Mucosa of gallbladder (tissue), 1 donor: ENCODE measurements around the gene HIVEP3. TPM values are rescaled to one million over a fixed set of nuclear protein-coding genes. Genes with fewer than 3 reads are reported as not detected.

Experiments used
- DNase-seq: peaks from one replicate; pipeline ENCODE4 v3.0.0-alpha.2; 2020; ENCODE audit warnings: low spot score
- total RNA-seq: library from RNA; stranded (reverse); gene quantifications from one replicate; pipeline ENCODE4 v1.2.1, GENCODE V29; 2021
- donor health status: DM: no; HTN: no; CAD: no.

Gene HIVEP3
- total RNA-seq, 1 donor from 2014 or later, result 8.7 TPM

- no peak for DNase-seq
Observed at GRCh38 chr1:41733021-41733420, 185.7 kb downstream of the HIVEP3 start.

GRCh38 chr1:41731516-41732030, 187.1 kb downstream of the HIVEP3 start:
- no peak for DNase-seq

- no peak for DNase-seq
Observed at GRCh38 chr1:41730806-41731205, 187.9 kb downstream of the HIVEP3 start.

GRCh38 chr1:41728403-41729202, 190.1 kb downstream of the HIVEP3 start:
- no peak for DNase-seq

- DNase-seq, result no peak
Observed at GRCh38 chr1:41727749-41728115, 191.0 kb downstream of the HIVEP3 start.

- DNase-seq, result peak; percentile 49
Observed at GRCh38 chr1:41726899-41727748, 191.6 kb downstream of the HIVEP3 start.

- no peak for DNase-seq
Observed at GRCh38 chr1:41726292-41726691, 192.4 kb downstream of the HIVEP3 start.

- no peak for DNase-seq
Observed at GRCh38 chr1:41724926-41725325, 193.8 kb downstream of the HIVEP3 start.

GRCh38 chr1:41724248-41724647, 194.5 kb downstream of the HIVEP3 start:
- no peak for DNase-seq

GRCh38 chr1:41723786-41724185, 194.9 kb downstream of the HIVEP3 start:
- no peak for DNase-seq

- DNase-seq, result no peak
Observed at GRCh38 chr1:41722184-41722583, 196.5 kb downstream of the HIVEP3 start.

- no peak for DNase-seq
Observed at GRCh38 chr1:41720861-41721410, 197.8 kb downstream of the HIVEP3 start.

- DNase-seq, result no peak
Observed at GRCh38 chr1:41719590-41719989, 199.1 kb downstream of the HIVEP3 start.

- no peak for DNase-seq
Observed at GRCh38 chr1:41719128-41719527, 199.6 kb downstream of the HIVEP3 start.

- DNase-seq, result no peak
Observed at GRCh38 chr1:41718497-41718896, 200.2 kb downstream of the HIVEP3 start.

GRCh38 chr1:41716188-41717130, 202.3 kb downstream of the HIVEP3 start:
- DNase-seq, result no peak

- DNase-seq, result no peak
Observed at GRCh38 chr1:41715441-41716095, 203.2 kb downstream of the HIVEP3 start.

- no peak for DNase-seq
Observed at GRCh38 chr1:41714638-41715389, 203.9 kb downstream of the HIVEP3 start.

GRCh38 chr1:41713557-41714327, 205.0 kb downstream of the HIVEP3 start:
- DNase-seq, result no peak
